ENCODE measurements around the gene FAM76A. TPM values are rescaled to one million over a fixed set of nuclear protein-coding genes. Genes with fewer than 3 reads are reported as not detected.
"Not testable (repeated sequence)": the region's sequence is repeated elsewhere in the genome, so short reads cannot be mapped to it uniquely, and the experiment has no call there.

The FAM76A gene
- total and polyA plus RNA-seq, 4 donors, result 1.7 to 7.4 (median 4.9) TPM

DNA sequence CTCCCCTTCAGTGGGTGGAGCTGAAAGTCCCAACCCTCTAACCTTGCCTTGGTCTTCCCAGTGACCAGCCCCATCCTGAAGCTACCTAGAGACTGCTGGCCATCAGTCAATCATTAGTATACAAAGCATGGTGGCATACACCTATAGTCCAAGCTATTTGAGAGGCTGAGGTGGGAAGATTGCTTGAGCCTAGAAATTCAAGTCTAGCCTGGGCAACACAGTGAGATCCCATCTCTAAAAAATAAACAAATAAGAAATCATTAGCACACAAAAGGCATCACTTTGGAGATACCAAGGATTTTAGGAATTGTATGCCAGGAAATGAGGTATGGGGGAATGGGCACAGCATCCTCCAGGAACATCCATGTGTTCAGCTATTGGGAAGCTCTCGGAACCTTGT, 49.4 kb upstream of the FAM76A start:
- H3K9ac ChIP-seq (ENCODE audit: low read depth in 1 of 2, low read length in 2 of 2), result no peak overlapping the region
- peaks cover 0 to 3% (median 0%) of the 10 kb centered on the region in 4 donors for H3K9me3 ChIP-seq (ENCODE audit: control insufficient read depth in 4 of 4, low read length in 3 of 4)
- no peaks in the 10 kb centered on the region for H3K36me3 ChIP-seq (ENCODE audit: control insufficient read depth in 4 of 4, insufficient read depth in 3 of 4, low read depth in 1 of 4, low read length in 3 of 4)
- no peak overlapping the region for H3K4me3 ChIP-seq (ENCODE audit: low read depth in 1 of 3, low read length in 3 of 3)
- peaks cover 5 to 13% (median 10%) of the 10 kb centered on the region in 4 donors for H3K4me1 ChIP-seq (ENCODE audit: control insufficient read depth in 4 of 4, insufficient read depth in 4 of 4, low read length in 3 of 4)
- no peaks in the 10 kb centered on the region for H3K27me3 ChIP-seq (ENCODE audit: control insufficient read depth in 4 of 4, insufficient read depth in 4 of 4, low read length in 3 of 4)
- DNase-seq (ENCODE audit: low spot score), result no peak
- no peak for TF ChIP-seq RAD21 (IDR thresholded peaks at IDR 0.05)
- TF ChIP-seq, protein P1, sequence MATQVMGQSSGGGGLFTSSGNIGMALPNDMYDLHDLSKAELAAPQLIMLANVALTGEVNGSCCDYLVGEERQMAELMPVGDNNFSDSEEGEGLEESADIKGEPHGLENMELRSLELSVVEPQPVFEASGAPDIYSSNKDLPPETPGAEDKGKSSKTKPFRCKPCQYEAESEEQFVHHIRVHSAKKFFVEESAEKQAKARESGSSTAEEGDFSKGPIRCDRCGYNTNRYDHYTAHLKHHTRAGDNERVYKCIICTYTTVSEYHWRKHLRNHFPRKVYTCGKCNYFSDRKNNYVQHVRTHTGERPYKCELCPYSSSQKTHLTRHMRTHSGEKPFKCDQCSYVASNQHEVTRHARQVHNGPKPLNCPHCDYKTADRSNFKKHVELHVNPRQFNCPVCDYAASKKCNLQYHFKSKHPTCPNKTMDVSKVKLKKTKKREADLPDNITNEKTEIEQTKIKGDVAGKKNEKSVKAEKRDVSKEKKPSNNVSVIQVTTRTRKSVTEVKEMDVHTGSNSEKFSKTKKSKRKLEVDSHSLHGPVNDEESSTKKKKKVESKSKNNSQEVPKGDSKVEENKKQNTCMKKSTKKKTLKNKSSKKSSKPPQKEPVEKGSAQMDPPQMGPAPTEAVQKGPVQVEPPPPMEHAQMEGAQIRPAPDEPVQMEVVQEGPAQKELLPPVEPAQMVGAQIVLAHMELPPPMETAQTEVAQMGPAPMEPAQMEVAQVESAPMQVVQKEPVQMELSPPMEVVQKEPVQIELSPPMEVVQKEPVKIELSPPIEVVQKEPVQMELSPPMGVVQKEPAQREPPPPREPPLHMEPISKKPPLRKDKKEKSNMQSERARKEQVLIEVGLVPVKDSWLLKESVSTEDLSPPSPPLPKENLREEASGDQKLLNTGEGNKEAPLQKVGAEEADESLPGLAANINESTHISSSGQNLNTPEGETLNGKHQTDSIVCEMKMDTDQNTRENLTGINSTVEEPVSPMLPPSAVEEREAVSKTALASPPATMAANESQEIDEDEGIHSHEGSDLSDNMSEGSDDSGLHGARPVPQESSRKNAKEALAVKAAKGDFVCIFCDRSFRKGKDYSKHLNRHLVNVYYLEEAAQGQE (IDR thresholded peaks at IDR 0.05), result no peak
- no peak for TF ChIP-seq SP1 (IDR thresholded peaks at IDR 0.05)
- TF ChIP-seq TAF1 (conservative IDR thresholded peaks at IDR 0.05), result no peak
- no peak for TF ChIP-seq NR2F2 (IDR thresholded peaks at IDR 0.05)
- TF ChIP-seq, protein P2, sequence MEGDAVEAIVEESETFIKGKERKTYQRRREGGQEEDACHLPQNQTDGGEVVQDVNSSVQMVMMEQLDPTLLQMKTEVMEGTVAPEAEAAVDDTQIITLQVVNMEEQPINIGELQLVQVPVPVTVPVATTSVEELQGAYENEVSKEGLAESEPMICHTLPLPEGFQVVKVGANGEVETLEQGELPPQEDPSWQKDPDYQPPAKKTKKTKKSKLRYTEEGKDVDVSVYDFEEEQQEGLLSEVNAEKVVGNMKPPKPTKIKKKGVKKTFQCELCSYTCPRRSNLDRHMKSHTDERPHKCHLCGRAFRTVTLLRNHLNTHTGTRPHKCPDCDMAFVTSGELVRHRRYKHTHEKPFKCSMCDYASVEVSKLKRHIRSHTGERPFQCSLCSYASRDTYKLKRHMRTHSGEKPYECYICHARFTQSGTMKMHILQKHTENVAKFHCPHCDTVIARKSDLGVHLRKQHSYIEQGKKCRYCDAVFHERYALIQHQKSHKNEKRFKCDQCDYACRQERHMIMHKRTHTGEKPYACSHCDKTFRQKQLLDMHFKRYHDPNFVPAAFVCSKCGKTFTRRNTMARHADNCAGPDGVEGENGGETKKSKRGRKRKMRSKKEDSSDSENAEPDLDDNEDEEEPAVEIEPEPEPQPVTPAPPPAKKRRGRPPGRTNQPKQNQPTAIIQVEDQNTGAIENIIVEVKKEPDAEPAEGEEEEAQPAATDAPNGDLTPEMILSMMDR (IDR thresholded peaks at IDR 0.05; ENCODE audit: low read depth, low read length, missing input control), result no peak
- no peak for TF ChIP-seq RXRA (IDR thresholded peaks at IDR 0.05)
- TF ChIP-seq GABPA (IDR thresholded peaks at IDR 0.05 in 1 of 2, conservative IDR thresholded peaks at IDR 0.05 in 1 of 2), result no peak
- TF ChIP-seq JUND (IDR thresholded peaks at IDR 0.05), result no peak
- TF ChIP-seq, protein P3, sequence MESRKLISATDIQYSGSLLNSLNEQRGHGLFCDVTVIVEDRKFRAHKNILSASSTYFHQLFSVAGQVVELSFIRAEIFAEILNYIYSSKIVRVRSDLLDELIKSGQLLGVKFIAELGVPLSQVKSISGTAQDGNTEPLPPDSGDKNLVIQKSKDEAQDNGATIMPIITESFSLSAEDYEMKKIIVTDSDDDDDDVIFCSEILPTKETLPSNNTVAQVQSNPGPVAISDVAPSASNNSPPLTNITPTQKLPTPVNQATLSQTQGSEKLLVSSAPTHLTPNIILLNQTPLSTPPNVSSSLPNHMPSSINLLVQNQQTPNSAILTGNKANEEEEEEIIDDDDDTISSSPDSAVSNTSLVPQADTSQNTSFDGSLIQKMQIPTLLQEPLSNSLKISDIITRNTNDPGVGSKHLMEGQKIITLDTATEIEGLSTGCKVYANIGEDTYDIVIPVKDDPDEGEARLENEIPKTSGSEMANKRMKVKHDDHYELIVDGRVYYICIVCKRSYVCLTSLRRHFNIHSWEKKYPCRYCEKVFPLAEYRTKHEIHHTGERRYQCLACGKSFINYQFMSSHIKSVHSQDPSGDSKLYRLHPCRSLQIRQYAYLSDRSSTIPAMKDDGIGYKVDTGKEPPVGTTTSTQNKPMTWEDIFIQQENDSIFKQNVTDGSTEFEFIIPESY (IDR thresholded peaks at IDR 0.05), result no peak
- TF ChIP-seq, protein P4, sequence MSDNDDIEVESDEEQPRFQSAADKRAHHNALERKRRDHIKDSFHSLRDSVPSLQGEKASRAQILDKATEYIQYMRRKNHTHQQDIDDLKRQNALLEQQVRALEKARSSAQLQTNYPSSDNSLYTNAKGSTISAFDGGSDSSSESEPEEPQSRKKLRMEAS (IDR thresholded peaks at IDR 0.05), result no peak
- no peak for TF ChIP-seq EGR1 (IDR thresholded peaks at IDR 0.05; ENCODE audit: low read depth in 2 of 2)
- 100% methylated on average over 1 of the region's 1 CpG for WGBS
- no peak overlapping the region for H3K27ac ChIP-seq (ENCODE audit: low read depth in 1 of 2, low read length in 2 of 2)

DNA sequence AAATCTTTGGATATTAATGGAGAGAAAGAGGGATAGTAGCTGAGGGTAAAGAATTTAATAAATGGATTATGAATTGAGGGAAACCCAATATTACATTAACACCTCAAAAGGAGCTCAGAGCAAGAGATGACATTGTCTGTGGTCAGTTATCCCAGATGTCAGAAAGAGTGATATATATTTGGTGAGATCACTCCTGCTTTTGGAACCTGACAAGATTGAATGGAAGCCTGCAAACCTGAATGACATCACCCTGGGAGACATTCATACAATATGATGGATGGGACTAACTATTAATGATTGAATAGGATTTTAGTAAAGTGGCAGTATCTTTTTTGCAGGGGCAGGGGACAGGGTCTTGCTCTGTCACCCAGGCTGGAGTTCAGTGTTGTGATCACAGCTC, 47.0 kb upstream of the FAM76A start:
- no peaks in the 10 kb centered on the region for H3K36me3 ChIP-seq (ENCODE audit: control insufficient read depth in 4 of 4, insufficient read depth in 3 of 4, low read depth in 1 of 4, low read length in 3 of 4)
- no peaks in the 10 kb centered on the region for H3K27me3 ChIP-seq (ENCODE audit: control insufficient read depth in 4 of 4, insufficient read depth in 4 of 4, low read length in 3 of 4)
- peaks cover 0 to 7% (median 2%) of the 10 kb centered on the region in 4 donors for H3K9me3 ChIP-seq (ENCODE audit: control insufficient read depth in 4 of 4, low read length in 3 of 4)
- no peak overlapping the region for H3K27ac ChIP-seq (ENCODE audit: low read depth in 1 of 2, low read length in 2 of 2)
- no peaks in the 10 kb centered on the region for H3K4me1 ChIP-seq (ENCODE audit: control insufficient read depth in 4 of 4, insufficient read depth in 4 of 4, low read length in 3 of 4)
- no peak overlapping the region for H3K9ac ChIP-seq (ENCODE audit: low read depth in 1 of 2, low read length in 2 of 2)
- no peak for DNase-seq (ENCODE audit: low spot score)
- no peak for TF ChIP-seq GABPA (IDR thresholded peaks at IDR 0.05 in 1 of 2, conservative IDR thresholded peaks at IDR 0.05 in 1 of 2)
- TF ChIP-seq TAF1 (conservative IDR thresholded peaks at IDR 0.05), result no peak
- no peak for TF ChIP-seq RXRA (IDR thresholded peaks at IDR 0.05)
- TF ChIP-seq, protein P5, sequence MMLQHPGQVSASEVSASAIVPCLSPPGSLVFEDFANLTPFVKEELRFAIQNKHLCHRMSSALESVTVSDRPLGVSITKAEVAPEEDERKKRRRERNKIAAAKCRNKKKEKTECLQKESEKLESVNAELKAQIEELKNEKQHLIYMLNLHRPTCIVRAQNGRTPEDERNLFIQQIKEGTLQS (IDR thresholded peaks at IDR 0.05), result no peak
- no peak for TF ChIP-seq NR2F2 (IDR thresholded peaks at IDR 0.05)
- TF ChIP-seq JUND (IDR thresholded peaks at IDR 0.05), result no peak
- TF ChIP-seq HNF4G (IDR thresholded peaks at IDR 0.05), result no peak
- TF ChIP-seq FOXA1 (IDR thresholded peaks at IDR 0.05), result no peak
- no peak overlapping the region for H3K4me3 ChIP-seq (ENCODE audit: low read depth in 1 of 3, low read length in 3 of 3)

DNA sequence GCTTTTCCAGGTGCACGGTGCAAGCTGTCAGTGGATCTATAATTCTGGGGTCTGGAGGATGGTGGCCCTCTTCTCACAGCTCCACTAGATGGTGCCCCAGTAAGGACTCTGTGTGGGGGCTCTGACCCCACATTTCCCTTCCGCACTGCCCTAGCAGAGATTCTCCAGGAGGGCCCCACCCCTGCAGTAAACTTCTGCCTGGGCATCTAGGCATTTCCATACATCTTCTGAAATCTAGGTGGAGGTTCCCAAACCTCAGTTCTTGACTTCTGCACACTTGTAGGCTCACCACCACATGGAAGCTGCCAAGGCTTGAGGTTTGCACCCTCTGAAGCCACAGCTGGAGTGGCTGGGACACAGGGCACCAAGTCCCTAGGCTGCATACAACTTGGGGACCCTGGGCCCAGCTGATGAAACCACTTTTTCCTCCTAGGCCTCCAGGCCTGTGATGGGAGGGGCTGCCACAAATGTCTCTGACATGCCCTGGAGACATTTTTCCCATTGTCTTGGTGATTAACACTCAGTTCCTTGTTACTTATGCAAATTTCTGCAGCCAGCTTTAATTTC, 45.5 kb upstream of the FAM76A start:
- not testable (repeated sequence) for H3K4me3 ChIP-seq (ENCODE audit: low read depth in 1 of 3, low read length in 3 of 3); H3K36me3 ChIP-seq (ENCODE audit: control insufficient read depth in 4 of 4, insufficient read depth in 3 of 4, low read depth in 1 of 4, low read length in 3 of 4); H3K27me3 ChIP-seq (ENCODE audit: control insufficient read depth in 4 of 4, insufficient read depth in 4 of 4, low read length in 3 of 4); H3K9me3 ChIP-seq (ENCODE audit: control insufficient read depth in 4 of 4, low read length in 3 of 4); H3K27ac ChIP-seq (ENCODE audit: low read depth in 1 of 2, low read length in 2 of 2); H3K4me1 ChIP-seq (ENCODE audit: control insufficient read depth in 4 of 4, insufficient read depth in 4 of 4, low read length in 3 of 4); DNase-seq (ENCODE audit: low spot score); H3K9ac ChIP-seq (ENCODE audit: low read depth in 1 of 2, low read length in 2 of 2)
- WGBS, result 96% methylated on average over 2 of the region's 2 CpGs

DNA sequence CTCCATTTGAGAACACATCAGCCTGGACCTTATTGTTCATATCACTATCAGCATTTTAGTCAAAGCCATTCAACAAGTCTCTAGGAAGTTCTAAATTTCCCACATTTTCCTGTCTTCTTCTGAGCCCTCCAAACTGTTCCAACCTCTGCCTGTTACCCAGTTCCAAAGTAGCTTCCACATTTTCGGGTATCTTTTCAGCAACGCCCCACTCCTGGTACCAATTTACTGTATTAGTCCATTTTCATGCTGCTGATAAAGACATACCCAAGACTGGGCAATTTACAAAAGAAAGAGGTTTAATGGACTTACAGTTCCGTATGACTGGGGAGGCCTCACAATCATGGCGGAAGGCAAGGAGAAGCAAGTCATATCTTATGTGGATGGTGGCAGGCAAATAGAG, 44.2 kb upstream of the FAM76A start:
- not testable (repeated sequence) for H3K4me3 ChIP-seq (ENCODE audit: low read depth in 1 of 3, low read length in 3 of 3); H3K4me1 ChIP-seq (ENCODE audit: control insufficient read depth in 4 of 4, insufficient read depth in 4 of 4, low read length in 3 of 4); H3K9ac ChIP-seq (ENCODE audit: low read depth in 1 of 2, low read length in 2 of 2); H3K27me3 ChIP-seq (ENCODE audit: control insufficient read depth in 4 of 4, insufficient read depth in 4 of 4, low read length in 3 of 4); H3K27ac ChIP-seq (ENCODE audit: low read depth in 1 of 2, low read length in 2 of 2); H3K9me3 ChIP-seq (ENCODE audit: control insufficient read depth in 4 of 4, low read length in 3 of 4); H3K36me3 ChIP-seq (ENCODE audit: control insufficient read depth in 4 of 4, insufficient read depth in 3 of 4, low read depth in 1 of 4, low read length in 3 of 4); DNase-seq (ENCODE audit: low spot score)
- 97% methylated on average over 4 of the region's 4 CpGs for WGBS
